Neural cell (in vitro differentiated cells): ENCODE data around the gene MLLT1. TPM values are rescaled to one million over a fixed set of nuclear protein-coding genes. Genes with fewer than 3 reads are reported as not detected.

Experiments used
- H2AFZ ChIP-seq: fragments of 200-600, 300-800 bp; sonication (generic), shearing (Covaris generic); 2 replicates; pipeline ENCODE4 v1.6.0; 2014; ENCODE audit warnings: low read depth, mild to moderate bottlenecking, antibody characterized with exemption, low read length, moderate library complexity
- H3F3A ChIP-seq: fragments of 200-600 bp; shearing (Covaris generic); 2 replicates; pipeline ENCODE4 v1.6.1; 2016; ENCODE audit warnings: mild to moderate bottlenecking, moderate library complexity, mixed read lengths, antibody characterized with exemption, low read length; ENCODE audit not compliant: insufficient read depth, poor library complexity, severe bottlenecking
- H3K27ac ChIP-seq: fragments of 200-600, 300-800 bp; sonication (generic), shearing (Covaris generic); 2 replicates; pipeline ENCODE4 v1.5.1; 2014; ENCODE audit warnings: mild to moderate bottlenecking, low read length, moderate library complexity
- H3K27me3 ChIP-seq: fragments of 300-800, 200-600 bp; sonication (generic), shearing (Covaris generic); 2 replicates; pipeline ENCODE4 v1.6.0; 2014; ENCODE audit warnings: mild to moderate bottlenecking, low read depth, low read length, moderate library complexity; ENCODE audit not compliant: insufficient read depth
- H3K36me3 ChIP-seq: fragments of 300-800, 200-600 bp; sonication (generic), shearing (Covaris generic); 2 replicates; pipeline ENCODE4 v1.5.1; 2014; ENCODE audit warnings: mild to moderate bottlenecking, antibody characterized with exemption, low read length, moderate library complexity; ENCODE audit not compliant: insufficient read depth
- H3K4me2 ChIP-seq: fragments of 300-800, 200-600 bp; sonication (generic), shearing (Covaris generic); 2 replicates; pipeline ENCODE4 v1.6.0; 2014; ENCODE audit warnings: mild to moderate bottlenecking, low read length
- H3K4me3 ChIP-seq: fragments of 300-800, 200-600 bp; sonication (generic), shearing (Covaris generic); 2 replicates; pipeline ENCODE4 v1.5.1; 2014; ENCODE audit warnings: mild to moderate bottlenecking, low read length, moderate library complexity
- H3K79me2 ChIP-seq: fragments of 200-600 bp; shearing (Covaris generic); replicated peaks from 2 replicates; pipeline ENCODE4 v1.6.0; 2014; ENCODE audit warnings: mild to moderate bottlenecking, low read length, moderate library complexity; ENCODE audit not compliant: insufficient read depth
- H3K9ac ChIP-seq: fragments of 300-800, 200-600 bp; sonication (generic), shearing (Covaris generic); 2 replicates; pipeline ENCODE4 v1.6.1; 2016; ENCODE audit warnings: mild to moderate bottlenecking, low read length, mixed read lengths
- H3K9me2 ChIP-seq: fragments of 200-600 bp; shearing (Covaris generic); 2 replicates; pipeline ENCODE4 v1.6.1; 2016; ENCODE audit warnings: mild to moderate bottlenecking, low read length, mixed read lengths; ENCODE audit not compliant: insufficient read depth
- H3K9me3 ChIP-seq: fragments of 200-600, 300-800 bp; sonication (generic), shearing (Covaris generic); 2 replicates; pipeline ENCODE4 v1.6.1; 2016; ENCODE audit warnings: mild to moderate bottlenecking, mixed run types, low read length, moderate library complexity, mixed read lengths
- H4K20me1 ChIP-seq: fragments of 200-600 bp; shearing (Covaris generic); 2 replicates; pipeline ENCODE4 v1.6.1; 2016; ENCODE audit warnings: mild to moderate bottlenecking, mixed run types; ENCODE audit not compliant: insufficient read depth
- EP300 ChIP-seq: fragments of 450-650 bp; conservative IDR thresholded peaks from 2 replicates; pipeline ENCODE4 v1.6.1; 2014; ENCODE audit warnings: antibody characterized with exemption, mild to moderate bottlenecking, moderate library complexity; ENCODE audit not compliant: poor library complexity, severe bottlenecking
- EZH2 ChIP-seq: fragments of 200-600, 300-800 bp; shearing (Covaris generic), sonication (generic); IDR thresholded peaks from 2 replicates; pipeline ENCODE4 v1.6.1; 2014; ENCODE audit warnings: antibody characterized with exemption, low read length, borderline replicate concordance, mild to moderate bottlenecking; ENCODE audit not compliant: insufficient read depth, poor library complexity, severe bottlenecking
- MXI1 ChIP-seq: fragments of 450-650 bp; conservative IDR thresholded peaks from 2 replicates; pipeline ENCODE4 v1.6.1; 2014; ENCODE audit warnings: antibody characterized with exemption, mild to moderate bottlenecking; ENCODE audit not compliant: poor library complexity, severe bottlenecking
- POLR2AphosphoS5 ChIP-seq: IDR thresholded peaks from 2 replicates; pipeline ENCODE4 v1.6.1; 2012
- RAD21 ChIP-seq: fragments of 450-650 bp; conservative IDR thresholded peaks from 2 replicates; pipeline ENCODE4 v1.6.1; 2014; ENCODE audit warnings: antibody characterized with exemption, mild to moderate bottlenecking, moderate library complexity
- SMC3 ChIP-seq: fragments of 450-650 bp; conservative IDR thresholded peaks from 2 replicates; pipeline ENCODE4 v1.6.1; 2014; ENCODE audit warnings: antibody characterized with exemption, mild to moderate bottlenecking, moderate library complexity; ENCODE audit not compliant: poor library complexity
- TAF1 ChIP-seq: IDR thresholded peaks from 2 replicates; pipeline ENCODE4 v1.6.1; 2012; ENCODE audit warnings: low read depth
- polyA plus RNA-seq: library from polyadenylated mRNA; depleted of rRNA; stranded (reverse); fragments of >200 nt; gene quantifications from 2 replicates; pipeline ENCODE4 v1.2.3, GENCODE V29; 2014
- TF ChIP-seq, protein P1 (sequence below): fragments of 450-650 bp; IDR thresholded peaks from 2 replicates; pipeline ENCODE4 v1.5.1; 2014; ENCODE audit warnings: antibody characterized with exemption, mild to moderate bottlenecking, moderate library complexity; ENCODE audit not compliant: poor library complexity, severe bottlenecking
- TF ChIP-seq, protein P2 (sequence below): IDR thresholded peaks from 2 replicates; pipeline ENCODE4 v1.6.1; 2012; ENCODE audit warnings: borderline replicate concordance

Gene MLLT1
- polyA plus RNA-seq, 1 donor from 2014 or later, result 34.0 TPM

DNA sequence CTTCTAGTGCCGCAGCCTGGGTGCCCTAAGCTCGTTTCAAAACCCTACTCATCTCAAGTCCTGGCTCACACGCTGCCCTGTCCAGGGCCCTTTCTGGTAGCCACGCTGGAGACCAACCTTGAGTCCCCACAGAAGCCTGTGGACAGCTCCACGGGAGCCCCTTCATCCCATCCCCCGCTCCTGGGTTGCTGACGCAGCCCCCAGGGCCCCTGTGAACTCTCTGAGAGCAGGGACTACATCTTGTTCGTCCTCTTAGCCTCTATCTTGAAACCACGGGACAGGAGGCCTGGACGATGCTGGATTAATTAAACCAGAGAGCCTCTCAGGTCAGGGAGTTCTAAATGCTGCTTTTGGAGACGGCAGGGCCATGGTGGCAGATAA lies 7.4 kb downstream of the MLLT1 start:
- Histone ChIP-seq H3K4me2 (no peak overlapping the region), H3F3A (no peaks in the 10 kb centered on the region), H3K27me3 (no peaks in the 10 kb centered on the region), H3K79me2 (peaks cover 75% of the 10 kb centered on the region), H3K9ac (no peak overlapping the region), H3K27ac (no peak overlapping the region), H2AFZ (no peak overlapping the region), H3K36me3 (no peaks in the 10 kb centered on the region), H3K4me3 (no peak overlapping the region), H4K20me1 (peaks cover 8% of the 10 kb centered on the region), H3K9me2 (no peaks in the 10 kb centered on the region), H3K9me3 (no peaks in the 10 kb centered on the region)
- TF ChIP-seq POLR2AphosphoS5 (no peak), EZH2 (no peak), TAF1 (no peak), MXI1 (no peak), EP300 (no peak), SMC3 (no peak), RAD21 (no peak)
- TF ChIP-seq, protein P1, sequence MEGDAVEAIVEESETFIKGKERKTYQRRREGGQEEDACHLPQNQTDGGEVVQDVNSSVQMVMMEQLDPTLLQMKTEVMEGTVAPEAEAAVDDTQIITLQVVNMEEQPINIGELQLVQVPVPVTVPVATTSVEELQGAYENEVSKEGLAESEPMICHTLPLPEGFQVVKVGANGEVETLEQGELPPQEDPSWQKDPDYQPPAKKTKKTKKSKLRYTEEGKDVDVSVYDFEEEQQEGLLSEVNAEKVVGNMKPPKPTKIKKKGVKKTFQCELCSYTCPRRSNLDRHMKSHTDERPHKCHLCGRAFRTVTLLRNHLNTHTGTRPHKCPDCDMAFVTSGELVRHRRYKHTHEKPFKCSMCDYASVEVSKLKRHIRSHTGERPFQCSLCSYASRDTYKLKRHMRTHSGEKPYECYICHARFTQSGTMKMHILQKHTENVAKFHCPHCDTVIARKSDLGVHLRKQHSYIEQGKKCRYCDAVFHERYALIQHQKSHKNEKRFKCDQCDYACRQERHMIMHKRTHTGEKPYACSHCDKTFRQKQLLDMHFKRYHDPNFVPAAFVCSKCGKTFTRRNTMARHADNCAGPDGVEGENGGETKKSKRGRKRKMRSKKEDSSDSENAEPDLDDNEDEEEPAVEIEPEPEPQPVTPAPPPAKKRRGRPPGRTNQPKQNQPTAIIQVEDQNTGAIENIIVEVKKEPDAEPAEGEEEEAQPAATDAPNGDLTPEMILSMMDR, result no peak
- TF ChIP-seq, protein P2, sequence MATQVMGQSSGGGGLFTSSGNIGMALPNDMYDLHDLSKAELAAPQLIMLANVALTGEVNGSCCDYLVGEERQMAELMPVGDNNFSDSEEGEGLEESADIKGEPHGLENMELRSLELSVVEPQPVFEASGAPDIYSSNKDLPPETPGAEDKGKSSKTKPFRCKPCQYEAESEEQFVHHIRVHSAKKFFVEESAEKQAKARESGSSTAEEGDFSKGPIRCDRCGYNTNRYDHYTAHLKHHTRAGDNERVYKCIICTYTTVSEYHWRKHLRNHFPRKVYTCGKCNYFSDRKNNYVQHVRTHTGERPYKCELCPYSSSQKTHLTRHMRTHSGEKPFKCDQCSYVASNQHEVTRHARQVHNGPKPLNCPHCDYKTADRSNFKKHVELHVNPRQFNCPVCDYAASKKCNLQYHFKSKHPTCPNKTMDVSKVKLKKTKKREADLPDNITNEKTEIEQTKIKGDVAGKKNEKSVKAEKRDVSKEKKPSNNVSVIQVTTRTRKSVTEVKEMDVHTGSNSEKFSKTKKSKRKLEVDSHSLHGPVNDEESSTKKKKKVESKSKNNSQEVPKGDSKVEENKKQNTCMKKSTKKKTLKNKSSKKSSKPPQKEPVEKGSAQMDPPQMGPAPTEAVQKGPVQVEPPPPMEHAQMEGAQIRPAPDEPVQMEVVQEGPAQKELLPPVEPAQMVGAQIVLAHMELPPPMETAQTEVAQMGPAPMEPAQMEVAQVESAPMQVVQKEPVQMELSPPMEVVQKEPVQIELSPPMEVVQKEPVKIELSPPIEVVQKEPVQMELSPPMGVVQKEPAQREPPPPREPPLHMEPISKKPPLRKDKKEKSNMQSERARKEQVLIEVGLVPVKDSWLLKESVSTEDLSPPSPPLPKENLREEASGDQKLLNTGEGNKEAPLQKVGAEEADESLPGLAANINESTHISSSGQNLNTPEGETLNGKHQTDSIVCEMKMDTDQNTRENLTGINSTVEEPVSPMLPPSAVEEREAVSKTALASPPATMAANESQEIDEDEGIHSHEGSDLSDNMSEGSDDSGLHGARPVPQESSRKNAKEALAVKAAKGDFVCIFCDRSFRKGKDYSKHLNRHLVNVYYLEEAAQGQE, result no peak

DNA sequence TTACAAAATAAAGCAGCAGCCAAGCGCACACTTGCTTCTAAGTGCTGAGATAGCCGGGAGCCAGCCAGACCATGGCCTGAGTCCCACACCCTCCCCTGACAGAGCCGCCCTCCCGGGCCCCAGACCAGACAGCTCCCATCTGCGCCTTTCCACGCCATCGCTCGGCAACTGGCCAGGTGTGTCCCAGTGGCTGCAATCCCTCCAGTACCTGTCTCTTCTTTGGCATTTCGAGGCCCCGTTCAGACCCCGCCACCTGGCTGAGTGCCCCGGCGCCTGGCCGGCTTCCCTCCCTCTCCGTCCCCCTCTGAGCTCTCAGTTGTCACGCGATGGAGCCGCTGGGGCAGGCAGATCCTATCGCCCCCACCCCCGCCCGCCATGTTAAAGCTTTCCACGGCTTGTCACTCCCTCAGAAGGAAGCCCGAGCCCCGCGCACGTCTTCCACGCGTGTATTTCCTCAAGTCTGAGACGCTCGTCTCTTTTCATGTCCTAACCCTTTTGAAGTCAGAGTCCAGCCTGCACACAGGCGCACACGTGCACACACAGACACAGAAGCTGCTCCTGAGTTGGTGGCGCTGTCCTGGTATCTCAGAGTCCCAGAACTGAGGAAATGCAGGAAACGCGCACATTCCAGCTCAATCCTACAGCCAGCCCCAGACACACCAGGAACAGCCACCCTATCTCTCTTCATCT lies 7.9 kb downstream of the MLLT1 start:
- no peaks in the 10 kb centered on the region for H3K27me3 ChIP-seq
- H3K9ac ChIP-seq, result no peak overlapping the region
- H3F3A ChIP-seq, result no peaks in the 10 kb centered on the region
- H3K9me3 ChIP-seq, result no peaks in the 10 kb centered on the region
- H2AFZ ChIP-seq, result no peak overlapping the region
- no peak overlapping the region for H3K4me3 ChIP-seq
- no peaks in the 10 kb centered on the region for H3K36me3 ChIP-seq
- peaks cover 70% of the 10 kb centered on the region for H3K79me2 ChIP-seq
- no peak overlapping the region for H3K27ac ChIP-seq
- H4K20me1 ChIP-seq, result peaks cover 8% of the 10 kb centered on the region
- TF ChIP-seq EZH2, result no peak
- TF ChIP-seq, protein P2, result no peak
- TF ChIP-seq POLR2AphosphoS5, result no peak
- no peak for TF ChIP-seq MXI1
- TF ChIP-seq SMC3, result no peak
- TF ChIP-seq EP300, result no peak
- TF ChIP-seq RAD21, result no peak
- TF ChIP-seq, protein P1, result no peak
- no peak for TF ChIP-seq TAF1
- no peak overlapping the region for H3K4me2 ChIP-seq
- no peaks in the 10 kb centered on the region for H3K9me2 ChIP-seq
